Natural killer cell (primary cell): ENCODE data around the gene SAXO1. TPM values are rescaled to one million over a fixed set of nuclear protein-coding genes. Genes with fewer than 3 reads are reported as not detected.
A peak's percentile ranks its signal among the peaks of the same experiment; 100 is the strongest.

ENCODE experiments used
- ATAC-seq, 3 donors: fragments of 150-1000 bp in 2 of 3; fragments of 200-7000 bp in 1 of 3; cut with Tn5 transposase; 1 replicate in 1 of 3; 2 replicates in 2 of 3; pipeline ENCODE4 v1.10.0; 2021; ENCODE audit warnings: mild to moderate bottlenecking in 2 of 3, moderate library complexity in 2 of 3
- DNase-seq, 2 donors: peaks; one replicate each; pipeline versions ENCODE4 v3.0.0 to v3.0.0-alpha.2; 2013 to 2021; ENCODE audit warnings: mixed read lengths in 1 of 2
- H3K27ac ChIP-seq: one replicate; pipeline ENCODE4 v1.5.1; 2013; ENCODE audit warnings: mild to moderate bottlenecking, low read length
- H3K27me3 ChIP-seq: one replicate; pipeline ENCODE4 v1.6.1; 2013; ENCODE audit warnings: low read length; ENCODE audit not compliant: control insufficient read depth, insufficient read depth
- H3K36me3 ChIP-seq: one replicate; pipeline ENCODE4 v1.6.1; 2013; ENCODE audit warnings: low read length; ENCODE audit not compliant: control insufficient read depth, insufficient read depth
- H3K4me1 ChIP-seq: one replicate; pipeline ENCODE4 v1.6.1; 2013; ENCODE audit warnings: low read length; ENCODE audit not compliant: control insufficient read depth, insufficient read depth
- H3K4me3 ChIP-seq: one replicate; pipeline ENCODE4 v1.5.1; 2013; ENCODE audit warnings: low read length
- H3K9me3 ChIP-seq: one replicate; pipeline ENCODE4 v1.6.1; 2013; ENCODE audit warnings: low read length; ENCODE audit not compliant: control insufficient read depth, insufficient read depth
- H3K27ac Mint-ChIP-seq, 2 donors: one replicate each; pipeline ENCODE4 v1.8.0; 2022; ENCODE audit warnings: mild to moderate bottlenecking in 2 of 2, mixed read lengths in 2 of 2, moderate library complexity in 1 of 2
- H3K27me3 Mint-ChIP-seq, 2 donors: one replicate each; pipeline ENCODE4 v1.8.0; 2022; ENCODE audit warnings: low read depth in 2 of 2, mixed read lengths in 2 of 2
- H3K36me3 Mint-ChIP-seq: one replicate; pipeline ENCODE4 v1.8.0; 2022; ENCODE audit warnings: mixed read lengths
- H3K4me1 Mint-ChIP-seq, 2 donors: one replicate each; pipeline ENCODE4 v1.8.0; 2022; ENCODE audit warnings: mixed read lengths in 2 of 2
- H3K4me3 Mint-ChIP-seq: one replicate; pipeline ENCODE4 v1.8.0; 2022; ENCODE audit warnings: mild to moderate bottlenecking, moderate library complexity, mixed read lengths
- H3K9me3 Mint-ChIP-seq, 2 donors: one replicate each; pipeline ENCODE4 v1.8.0; 2022; ENCODE audit warnings: mixed read lengths in 2 of 2
- CTCF ChIP-seq: fragments of 200-600 bp; IDR thresholded peaks from one replicate; pipeline ENCODE4 v1.8.0; 2022; ENCODE audit warnings: antibody characterized with exemption
- WGBS: methylation state at CpG from one replicate; pipeline ENCODE4 v1.1.7; 2013; ENCODE audit warnings: missing lambda C conversion rate; ENCODE audit not compliant: insufficient coverage; 5-methylcytosine and 5-hydroxymethylcytosine counted together
- intact Hi-C: fragments of 100-400 bp; cut with micrococcal nuclease; formaldehyde crosslinking; loops from one replicate; pipeline ENCODE4 v1.14.2; 2022
- total RNA-seq, 4 donors: library from RNA; stranded (reverse); fragments of 120-200 nt in 1 of 4; gene quantifications; one replicate each; pipeline versions ENCODE4 v1.2.3 to v1.2.4, GENCODE V29; 2013 to 2022

Gene SAXO1
- total RNA-seq, 3 donors from 2014 or later (not counting 1 experiment from before 2014, with no cell fraction given), result 0.21 to 0.28 TPM; not detected in 1

- H3K4me1 ChIP-seq, result peaks cover 1% of the 10 kb centered on the region
- DNase-seq (no peak), ATAC-seq (no peak)
- TF ChIP-seq CTCF, result no peak
- no peaks in the 10 kb centered on the region for H3K27me3 Mint-ChIP-seq
- H3K9me3 ChIP-seq, result no peaks in the 10 kb centered on the region
- no peak overlapping the region for H3K4me3 ChIP-seq
- H3K4me3 Mint-ChIP-seq, result no peak overlapping the region
- no peaks in the 10 kb centered on the region for H3K27me3 ChIP-seq
- peaks cover 6 to 9% of the 10 kb centered on the region in 2 donors for H3K4me1 Mint-ChIP-seq
- intact Hi-C loops, result no loop called here
- H3K36me3 Mint-ChIP-seq, result peaks cover 23% of the 10 kb centered on the region
- H3K27ac ChIP-seq, result no peak overlapping the region
- H3K9me3 Mint-ChIP-seq, result no peaks in the 10 kb centered on the region
- H3K36me3 ChIP-seq, result peaks cover 52% of the 10 kb centered on the region
- peak overlapping the region in 1 of 2 donors; percentile 58 for H3K27ac Mint-ChIP-seq
These were observed 24.0 kb upstream of the SAXO1 start for GRCh38 chr9:19057033-19057432.

- peaks cover 30 to 33% of the 10 kb centered on the region in 2 donors for H3K4me1 Mint-ChIP-seq
- H3K4me3 ChIP-seq, result peak overlapping the region; percentile 77
- no peak for TF ChIP-seq CTCF
- H3K9me3 ChIP-seq, result no peaks in the 10 kb centered on the region
- H3K27ac ChIP-seq, result no peak overlapping the region
- ATAC-seq, result no peak
- peak in 1 of 2 donors; percentile 22 for DNase-seq
- peak overlapping the region; percentile 94 for H3K4me3 Mint-ChIP-seq
- WGBS, result 92% methylated on average over 6 of the region's 12 CpGs
- no peaks in the 10 kb centered on the region for H3K36me3 Mint-ChIP-seq
- H3K9me3 Mint-ChIP-seq, result no peaks in the 10 kb centered on the region
- peaks cover 20% of the 10 kb centered on the region for H3K4me1 ChIP-seq
- intact Hi-C loops, result no loop called here
- no peaks in the 10 kb centered on the region for H3K27me3 Mint-ChIP-seq
- no peaks in the 10 kb centered on the region for H3K27me3 ChIP-seq
- peak overlapping the region; percentile 95 to 96 for H3K27ac Mint-ChIP-seq
- H3K36me3 ChIP-seq, result peaks cover 6% of the 10 kb centered on the region
These were observed 17.9 kb upstream of the SAXO1 start for GRCh38 chr9:19050637-19051591.

GRCh38 chr9:19049917-19050636 is 17.1 kb upstream of the SAXO1 start:
- Mint-ChIP-seq H3K9me3 (no peaks in the 10 kb centered on the region), H3K27me3 (no peaks in the 10 kb centered on the region), H3K4me1 (peaks cover 30 to 33% of the 10 kb centered on the region in 2 donors), H3K4me3 (peak overlapping the region; percentile 94), H3K36me3 (no peaks in the 10 kb centered on the region), H3K27ac (peak overlapping the region; percentile 95 to 96)
- no peak for ATAC-seq
- Histone ChIP-seq H3K4me3 (peak overlapping the region; percentile 77), H3K4me1 (peaks cover 20% of the 10 kb centered on the region), H3K27me3 (no peaks in the 10 kb centered on the region), H3K36me3 (peaks cover 4% of the 10 kb centered on the region), H3K9me3 (no peaks in the 10 kb centered on the region), H3K27ac (peak overlapping the region; percentile 82)
- DNase-seq, result peak in 1 of 2 donors; percentile 45
- WGBS, result 9% methylated on average over 33 of the region's 33 CpGs
- TF ChIP-seq CTCF, result no peak
- intact Hi-C loops, result loop anchor here (1.0 to 5.0 kb wide), 5 partner anchors 52 to 407 kb away; partner anchors contain the start of genes DENND4C, HAUS6 and RPS6
